Germinal center (tissue), 1 donor: ENCODE results near the gene HDAC7.

Source experiments
- DNase-seq: peaks from one replicate; pipeline ENCODE4 v3.0.0; 2012; ENCODE audit warnings: mixed read lengths, low spot score

The HDAC7 gene

DNA sequence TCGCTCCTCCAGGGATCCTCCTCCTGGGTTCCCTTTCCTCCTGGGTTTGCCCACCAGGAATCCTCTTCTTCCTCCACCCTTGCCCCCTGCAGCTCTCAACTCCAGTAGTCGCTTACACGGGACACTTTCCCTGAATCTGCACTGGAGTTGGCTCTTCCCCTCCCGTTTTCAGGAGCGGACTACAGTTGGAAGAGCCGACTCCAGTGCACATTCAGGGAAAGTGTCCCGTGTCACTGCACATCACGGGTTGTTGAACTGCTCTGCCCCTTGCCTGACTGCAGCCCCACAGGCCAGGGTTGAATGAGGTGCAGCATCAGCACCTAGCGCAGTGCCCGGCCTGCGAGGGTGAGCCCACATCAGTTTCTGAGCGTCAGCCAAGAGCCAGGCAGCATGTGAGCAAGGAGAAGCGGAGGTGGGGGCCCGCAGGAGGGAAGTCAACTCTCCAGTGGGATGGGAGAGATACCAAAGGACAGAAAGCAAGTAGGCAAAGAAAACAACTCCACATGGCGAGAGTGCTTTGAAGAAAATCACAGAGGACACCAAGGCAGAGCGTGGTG lies 74.1 kb downstream of the HDAC7 start:
- no peak for DNase-seq

DNA sequence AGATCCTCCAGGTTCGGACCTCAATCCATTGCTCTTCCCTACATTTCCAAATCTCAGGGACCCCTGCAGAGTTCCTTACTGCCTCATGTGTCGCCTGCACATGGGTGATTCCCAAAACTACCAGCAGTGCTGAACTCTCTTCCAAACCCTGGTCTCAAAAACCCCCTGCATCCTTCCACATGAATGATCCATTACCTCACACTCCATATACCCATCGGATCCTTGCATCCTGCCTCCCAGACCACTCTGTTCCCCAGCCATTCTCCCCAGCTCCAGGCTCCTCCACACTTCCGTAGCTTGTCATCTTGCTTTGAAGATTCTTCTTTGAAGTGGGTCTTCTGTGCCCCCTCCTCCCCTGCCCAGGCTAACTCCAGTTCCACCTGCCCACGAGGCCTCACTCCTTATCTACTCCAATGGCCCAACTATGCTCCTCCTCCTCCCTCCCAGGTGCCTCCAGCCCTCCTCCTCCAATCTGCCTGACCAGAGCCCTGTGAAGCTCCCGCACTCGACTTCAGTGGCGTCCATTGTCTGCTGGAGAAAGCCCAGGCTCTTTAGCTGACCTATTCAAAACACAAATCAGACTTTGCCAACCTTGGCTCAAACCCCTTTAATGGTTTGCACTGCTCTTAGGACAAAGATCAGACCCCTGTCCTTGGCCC lies 74.8 kb downstream of the HDAC7 start:
- DNase-seq, result no peak

DNA sequence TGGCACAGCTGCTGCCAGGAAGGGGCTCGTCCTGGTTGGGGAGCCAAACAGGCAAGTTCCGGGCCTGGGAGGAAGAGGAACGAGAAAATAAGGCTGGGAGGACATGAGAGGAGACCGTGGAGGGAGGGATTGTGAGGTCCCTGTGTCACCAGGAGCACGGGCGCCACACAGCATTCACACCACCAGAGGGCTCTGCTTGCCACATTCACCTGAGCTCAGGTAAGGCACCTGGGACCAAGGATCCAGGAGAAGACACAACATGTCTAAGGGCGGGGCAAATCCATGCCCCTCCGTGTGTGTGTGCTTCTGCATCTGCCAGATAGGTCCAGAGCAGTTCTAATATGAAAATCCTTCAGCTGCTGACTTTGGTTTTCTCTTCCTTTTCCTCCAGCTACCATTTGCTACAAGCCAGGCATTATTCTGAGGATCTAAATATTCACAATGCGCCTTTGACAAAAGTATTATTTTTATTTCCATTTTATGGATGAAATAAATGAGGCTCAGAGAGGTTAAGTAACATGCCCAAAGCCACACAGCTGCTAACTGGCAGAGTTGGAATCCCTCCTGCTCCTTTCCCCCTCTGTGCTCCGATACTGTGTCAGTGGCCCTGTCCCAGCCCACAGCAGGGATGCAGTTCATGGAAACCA lies 75.6 kb downstream of the HDAC7 start:
- peak; percentile 62 for DNase-seq

DNA sequence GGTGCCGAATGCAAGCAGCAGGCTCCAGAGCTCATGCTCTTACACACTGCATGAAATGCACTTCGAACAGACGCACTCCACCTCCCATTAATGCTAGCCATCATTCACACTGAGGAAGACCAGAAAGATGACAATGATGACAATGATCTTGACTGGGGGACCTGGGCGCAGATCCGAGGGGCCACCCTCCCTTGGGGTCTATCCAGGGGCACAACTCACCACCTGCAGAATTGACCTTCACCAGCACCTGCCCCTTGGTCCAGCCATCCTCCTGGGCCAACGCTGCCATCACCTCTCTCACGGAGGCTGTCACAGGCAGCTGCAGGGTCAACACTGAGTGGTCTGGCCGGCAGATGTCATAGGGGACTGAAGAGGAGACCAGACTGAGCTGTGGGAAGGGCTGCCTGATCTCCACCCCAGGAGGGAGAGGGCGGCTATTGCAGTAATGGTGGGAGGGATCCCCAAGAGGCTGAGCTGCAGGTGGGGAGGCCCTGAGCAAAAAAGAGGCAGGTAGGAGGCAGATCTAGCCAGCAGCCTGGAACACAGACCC lies 76.3 kb downstream of the HDAC7 start:
- DNase-seq, result no peak

- peak; percentile 66 for DNase-seq
Measured at GRCh38 chr12:47742253-47742825, 77.4 kb downstream of the HDAC7 start.

- DNase-seq, result peak; percentile 34
Measured at GRCh38 chr12:47741340-47741703, 78.4 kb downstream of the HDAC7 start.

DNA sequence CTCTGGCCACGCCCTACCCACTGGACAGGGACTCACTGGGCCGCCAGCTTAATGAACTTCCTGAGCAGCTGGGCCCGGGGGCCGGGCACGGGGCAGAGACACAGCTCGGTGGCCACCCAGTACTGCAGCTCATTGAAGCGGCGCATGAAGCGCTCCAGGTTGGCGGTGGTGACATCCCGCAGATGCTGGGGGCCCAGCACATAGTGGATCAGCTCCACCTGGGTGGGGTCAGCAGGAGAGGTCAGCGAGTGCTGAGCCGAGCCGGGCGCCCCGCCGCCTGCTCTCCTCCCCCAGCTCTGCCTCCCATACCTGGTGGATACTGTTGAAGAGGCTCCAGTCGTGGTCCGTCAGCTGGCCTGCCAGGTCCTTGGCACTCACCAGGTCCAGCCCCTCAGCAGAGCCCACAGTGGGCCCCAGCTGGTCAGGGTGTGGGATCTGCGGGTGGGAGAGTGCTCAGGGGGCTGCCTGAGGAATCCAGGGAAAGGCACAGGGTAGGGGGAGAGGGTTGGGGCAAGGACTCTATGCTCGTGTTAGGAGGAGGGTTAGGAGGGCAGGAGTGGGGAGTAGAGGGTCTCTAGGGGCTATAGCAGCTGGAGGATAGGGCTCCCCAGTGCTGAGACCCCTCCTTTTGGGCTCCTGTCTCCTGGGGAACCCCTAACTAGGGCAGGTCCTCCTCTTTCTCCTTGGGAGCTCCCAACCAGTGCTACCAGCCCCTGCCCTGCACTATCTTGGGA lies 78.9 kb downstream of the HDAC7 start:
- peak; percentile 71 for DNase-seq

GRCh38 chr12:47739979-47740378 lies 79.7 kb downstream of the HDAC7 start:
- DNase-seq, result peak; percentile 73

- no peak for DNase-seq
Measured at GRCh38 chr12:47739297-47739696, 80.4 kb downstream of the HDAC7 start.

DNA sequence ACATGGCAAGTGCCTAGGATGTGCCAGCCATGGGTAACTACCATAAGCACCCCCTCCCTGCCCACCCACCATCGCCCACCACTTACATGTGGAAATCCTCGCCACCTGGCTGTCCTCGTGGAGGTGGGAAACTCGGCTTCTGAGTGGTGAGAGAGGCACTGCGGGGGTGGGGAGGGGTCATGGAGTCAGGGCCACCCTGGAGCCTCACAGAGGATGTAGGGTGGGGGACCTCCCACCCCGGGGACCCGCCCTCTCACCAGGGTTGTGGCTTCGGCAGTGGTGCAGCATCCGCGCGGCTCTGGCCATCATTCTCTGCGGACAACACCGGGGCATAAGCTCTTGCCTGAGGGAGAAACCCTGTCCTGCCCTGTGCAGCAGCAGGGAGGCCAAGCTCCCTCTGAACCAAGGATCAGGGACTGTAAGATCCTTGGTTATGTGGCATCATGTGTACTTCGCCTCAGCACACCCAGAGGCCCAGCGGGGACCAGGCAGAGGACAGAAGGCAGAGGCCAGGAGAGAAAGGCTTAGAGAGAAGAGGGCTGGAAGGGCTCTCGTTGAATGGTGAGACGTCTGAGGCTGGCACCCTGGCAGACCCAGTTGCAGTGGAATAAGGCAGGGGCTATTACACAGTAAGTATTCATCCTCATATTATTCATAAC lies 81.6 kb downstream of the HDAC7 start:
- no peak for DNase-seq

GRCh38 chr12:47736877-47737676 lies 82.6 kb downstream of the HDAC7 start:
- no peak for DNase-seq

DNA sequence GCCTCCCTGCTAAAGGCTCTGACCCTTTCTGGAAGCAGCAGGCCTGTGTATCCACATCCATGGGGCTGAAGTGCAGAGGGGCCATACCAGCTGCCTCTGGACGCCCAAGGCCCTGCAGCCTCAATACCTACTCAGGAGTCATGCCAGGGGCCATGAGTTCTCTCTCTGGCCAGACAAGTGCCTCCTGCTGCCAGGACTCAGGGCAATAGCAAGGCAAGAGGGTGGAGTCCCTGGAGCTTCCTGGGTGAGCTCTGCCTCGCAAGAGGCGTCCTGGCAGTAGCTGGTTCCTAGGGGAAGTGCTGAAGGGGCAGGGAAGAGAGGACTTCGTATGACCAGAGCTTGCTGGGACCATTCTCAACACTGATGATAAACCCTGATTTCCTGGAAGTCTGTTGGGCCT lies 83.5 kb downstream of the HDAC7 start:
- no peak for DNase-seq

DNA sequence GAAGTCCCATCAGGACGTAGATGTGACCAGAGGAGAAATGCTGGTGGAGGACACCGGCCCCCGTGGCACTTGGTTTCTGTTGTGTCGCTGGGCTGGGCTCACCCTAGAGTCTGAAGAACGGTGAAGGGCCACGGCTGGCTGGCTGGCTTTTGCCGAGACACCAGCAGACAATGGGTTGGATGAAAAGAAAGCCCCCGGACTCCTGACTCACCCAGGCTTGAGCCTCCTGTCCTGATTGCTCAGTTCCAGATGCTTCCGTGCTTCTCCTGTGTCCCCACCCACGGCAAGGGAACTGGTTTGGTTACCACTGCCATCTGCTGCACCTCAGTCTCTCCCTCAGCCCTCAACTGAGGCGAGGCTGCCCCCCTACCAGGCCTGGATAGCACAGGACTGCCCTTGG lies 84.1 kb downstream of the HDAC7 start:
- DNase-seq, result no peak

GRCh38 chr12:47734725-47735480 lies 84.8 kb downstream of the HDAC7 start:
- no peak for DNase-seq

DNA sequence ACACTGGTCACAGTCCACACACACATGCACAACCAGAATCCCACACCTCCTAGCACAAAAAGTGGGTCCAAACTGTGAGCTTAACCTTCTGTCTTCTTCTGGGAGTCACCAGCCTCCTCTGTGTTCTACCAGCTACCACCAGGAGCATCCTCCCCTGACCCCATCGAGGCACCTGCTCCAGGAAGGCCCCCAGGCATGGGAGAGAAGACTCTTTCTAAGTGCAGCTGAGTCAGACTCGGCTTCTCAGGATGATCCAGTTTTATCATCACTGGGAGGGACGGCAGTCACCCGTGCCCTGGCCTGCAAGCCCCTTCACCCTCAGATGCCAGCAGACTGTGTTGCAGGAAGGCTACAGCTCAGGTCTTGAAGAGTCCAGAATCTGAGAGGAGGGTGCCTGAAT lies 86.6 kb downstream of the HDAC7 start:
- DNase-seq, result no peak
